Measurements from ENCODE around the gene IGF2BP2.

The IGF2BP2 gene

DNA sequence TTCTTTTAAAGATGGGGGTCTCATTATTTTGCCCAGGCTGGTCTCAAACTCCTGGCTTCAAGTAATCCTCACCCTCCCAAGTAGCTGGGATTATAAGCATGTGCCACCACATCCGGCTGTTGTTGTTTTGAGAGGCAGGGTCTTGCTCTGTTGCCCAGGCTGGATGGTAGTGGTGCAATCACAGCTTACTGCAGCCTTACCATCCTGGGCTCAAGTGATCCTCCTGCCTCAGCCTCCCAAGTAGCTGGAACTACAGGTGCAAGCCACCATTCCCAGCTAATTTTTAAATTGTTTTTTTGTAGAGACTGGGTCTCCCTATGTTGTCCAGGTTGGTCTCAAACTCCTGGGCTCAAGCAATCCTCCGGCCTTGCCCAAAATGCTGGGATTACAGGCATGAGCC, 133.2 kb downstream of the IGF2BP2 start:
- Histone ChIP-seq H3K27me3 (ENCODE audit: insufficient read depth, poor library complexity, severe bottlenecking) (peaks cover 6% of the 10 kb centered on the region), H3K27ac (replicated peaks) (no peak overlapping the region), H3K4me3 (replicated peaks; ENCODE audit: insufficient read depth, low read length) (no peak overlapping the region)
- TF ChIP-seq, protein P1, sequence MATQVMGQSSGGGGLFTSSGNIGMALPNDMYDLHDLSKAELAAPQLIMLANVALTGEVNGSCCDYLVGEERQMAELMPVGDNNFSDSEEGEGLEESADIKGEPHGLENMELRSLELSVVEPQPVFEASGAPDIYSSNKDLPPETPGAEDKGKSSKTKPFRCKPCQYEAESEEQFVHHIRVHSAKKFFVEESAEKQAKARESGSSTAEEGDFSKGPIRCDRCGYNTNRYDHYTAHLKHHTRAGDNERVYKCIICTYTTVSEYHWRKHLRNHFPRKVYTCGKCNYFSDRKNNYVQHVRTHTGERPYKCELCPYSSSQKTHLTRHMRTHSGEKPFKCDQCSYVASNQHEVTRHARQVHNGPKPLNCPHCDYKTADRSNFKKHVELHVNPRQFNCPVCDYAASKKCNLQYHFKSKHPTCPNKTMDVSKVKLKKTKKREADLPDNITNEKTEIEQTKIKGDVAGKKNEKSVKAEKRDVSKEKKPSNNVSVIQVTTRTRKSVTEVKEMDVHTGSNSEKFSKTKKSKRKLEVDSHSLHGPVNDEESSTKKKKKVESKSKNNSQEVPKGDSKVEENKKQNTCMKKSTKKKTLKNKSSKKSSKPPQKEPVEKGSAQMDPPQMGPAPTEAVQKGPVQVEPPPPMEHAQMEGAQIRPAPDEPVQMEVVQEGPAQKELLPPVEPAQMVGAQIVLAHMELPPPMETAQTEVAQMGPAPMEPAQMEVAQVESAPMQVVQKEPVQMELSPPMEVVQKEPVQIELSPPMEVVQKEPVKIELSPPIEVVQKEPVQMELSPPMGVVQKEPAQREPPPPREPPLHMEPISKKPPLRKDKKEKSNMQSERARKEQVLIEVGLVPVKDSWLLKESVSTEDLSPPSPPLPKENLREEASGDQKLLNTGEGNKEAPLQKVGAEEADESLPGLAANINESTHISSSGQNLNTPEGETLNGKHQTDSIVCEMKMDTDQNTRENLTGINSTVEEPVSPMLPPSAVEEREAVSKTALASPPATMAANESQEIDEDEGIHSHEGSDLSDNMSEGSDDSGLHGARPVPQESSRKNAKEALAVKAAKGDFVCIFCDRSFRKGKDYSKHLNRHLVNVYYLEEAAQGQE (IDR thresholded peaks at IDR 0.05; ENCODE audit: insufficient replicate concordance, low read depth): no peak
- TF ChIP-seq GABPA (IDR thresholded peaks at IDR 0.05; ENCODE audit: low read depth) (no peak), POLR2AphosphoS5 (IDR thresholded peaks at IDR 0.05; ENCODE audit: low read depth) (no peak), SPI1 (IDR thresholded peaks at IDR 0.05; ENCODE audit: borderline replicate concordance, low read depth) (no peak)
- TF ChIP-seq, protein P2, sequence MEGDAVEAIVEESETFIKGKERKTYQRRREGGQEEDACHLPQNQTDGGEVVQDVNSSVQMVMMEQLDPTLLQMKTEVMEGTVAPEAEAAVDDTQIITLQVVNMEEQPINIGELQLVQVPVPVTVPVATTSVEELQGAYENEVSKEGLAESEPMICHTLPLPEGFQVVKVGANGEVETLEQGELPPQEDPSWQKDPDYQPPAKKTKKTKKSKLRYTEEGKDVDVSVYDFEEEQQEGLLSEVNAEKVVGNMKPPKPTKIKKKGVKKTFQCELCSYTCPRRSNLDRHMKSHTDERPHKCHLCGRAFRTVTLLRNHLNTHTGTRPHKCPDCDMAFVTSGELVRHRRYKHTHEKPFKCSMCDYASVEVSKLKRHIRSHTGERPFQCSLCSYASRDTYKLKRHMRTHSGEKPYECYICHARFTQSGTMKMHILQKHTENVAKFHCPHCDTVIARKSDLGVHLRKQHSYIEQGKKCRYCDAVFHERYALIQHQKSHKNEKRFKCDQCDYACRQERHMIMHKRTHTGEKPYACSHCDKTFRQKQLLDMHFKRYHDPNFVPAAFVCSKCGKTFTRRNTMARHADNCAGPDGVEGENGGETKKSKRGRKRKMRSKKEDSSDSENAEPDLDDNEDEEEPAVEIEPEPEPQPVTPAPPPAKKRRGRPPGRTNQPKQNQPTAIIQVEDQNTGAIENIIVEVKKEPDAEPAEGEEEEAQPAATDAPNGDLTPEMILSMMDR (IDR thresholded peaks at IDR 0.05; ENCODE audit: insufficient read depth, low read length): no peak
- no peak for DNase-seq (ENCODE audit: low read depth in 1 of 2, low spot score in 1 of 2)

DNA sequence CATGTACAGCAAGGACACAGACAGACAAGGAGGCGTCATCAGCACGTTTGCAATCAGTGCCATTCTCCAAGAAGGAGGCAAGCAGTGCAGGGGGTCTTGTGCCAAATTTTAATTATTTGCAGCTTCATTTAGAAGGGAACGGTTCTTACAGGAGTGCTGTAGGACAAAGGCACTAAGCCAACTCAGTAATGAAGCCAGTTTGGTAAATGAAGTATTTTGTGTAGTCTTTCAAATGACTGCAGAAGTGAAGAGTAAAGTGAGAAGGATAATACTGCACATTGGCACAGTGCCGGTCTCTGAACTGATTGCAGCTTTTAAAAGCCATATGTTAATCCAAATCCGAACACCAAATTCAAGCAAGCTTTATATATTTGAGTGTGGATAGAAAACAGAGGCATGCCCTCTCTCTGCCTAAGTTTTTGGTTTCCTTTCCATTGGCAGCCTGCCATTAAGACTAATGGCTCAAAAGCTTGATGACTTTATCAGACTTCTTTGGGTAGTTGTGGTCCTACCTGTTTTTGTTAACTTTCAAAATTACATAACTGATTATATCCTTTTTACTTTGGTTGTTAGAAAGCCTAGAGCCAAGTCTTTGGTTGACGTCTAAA, 137.5 kb downstream of the IGF2BP2 start:
- Histone ChIP-seq H3K27me3 (ENCODE audit: insufficient read depth, poor library complexity, severe bottlenecking) (no peaks in the 10 kb centered on the region), H3K4me3 (replicated peaks; ENCODE audit: insufficient read depth, low read length) (no peak overlapping the region), H3K27ac (replicated peaks) (no peak overlapping the region)
- TF ChIP-seq SPI1 (IDR thresholded peaks at IDR 0.05; ENCODE audit: borderline replicate concordance, low read depth): no peak
- no peak for TF ChIP-seq GABPA (IDR thresholded peaks at IDR 0.05; ENCODE audit: low read depth)
- TF ChIP-seq POLR2AphosphoS5 (IDR thresholded peaks at IDR 0.05; ENCODE audit: low read depth): no peak
- TF ChIP-seq, protein P1 (IDR thresholded peaks at IDR 0.05; ENCODE audit: insufficient replicate concordance, low read depth): no peak
- TF ChIP-seq, protein P2 (IDR thresholded peaks at IDR 0.05; ENCODE audit: insufficient read depth, low read length): no peak
- DNase-seq (ENCODE audit: low read depth in 1 of 2, low spot score in 1 of 2): no peak

DNA sequence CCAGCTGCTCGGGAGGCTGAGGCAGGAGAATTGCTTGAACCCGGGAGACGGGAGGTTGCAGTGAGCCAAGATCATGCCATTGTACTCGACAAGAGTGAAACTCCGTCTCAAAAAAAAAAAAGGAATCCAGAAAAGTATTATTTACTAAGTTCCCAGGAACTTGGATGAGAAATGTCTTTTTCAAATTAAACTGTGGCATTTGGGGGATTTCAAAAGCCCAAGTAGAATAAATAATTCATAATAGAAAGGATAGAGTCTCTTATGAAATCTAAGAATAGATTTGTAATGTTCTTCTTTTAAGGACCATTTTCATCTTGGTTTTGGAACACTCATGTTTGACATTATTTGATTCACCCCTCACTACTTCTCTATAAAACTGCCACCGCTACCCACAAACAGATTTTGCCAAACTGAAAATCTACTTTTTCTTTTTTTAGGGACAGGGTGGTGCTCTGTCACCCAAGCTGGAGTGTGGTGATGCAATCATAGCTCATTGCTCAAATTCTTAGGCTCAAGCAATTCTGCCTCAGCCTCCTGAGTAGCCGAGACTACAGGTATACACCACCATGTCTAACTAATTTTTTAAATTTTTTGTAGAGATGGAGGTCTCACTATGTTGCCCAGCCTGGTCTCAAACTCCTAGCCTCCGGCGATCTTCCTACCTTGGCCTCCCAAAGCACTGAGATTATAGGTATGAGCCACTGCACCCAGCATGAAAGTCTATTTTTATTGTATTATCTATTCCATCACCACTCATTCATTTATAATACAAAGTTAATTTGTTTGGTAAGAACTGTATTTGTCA, 139.4 kb downstream of the IGF2BP2 start:
- no peak overlapping the region for H3K27ac ChIP-seq (replicated peaks)
- TF ChIP-seq GABPA (IDR thresholded peaks at IDR 0.05; ENCODE audit: low read depth): no peak
- TF ChIP-seq POLR2AphosphoS5 (IDR thresholded peaks at IDR 0.05; ENCODE audit: low read depth): no peak
- TF ChIP-seq, protein P2 (IDR thresholded peaks at IDR 0.05; ENCODE audit: insufficient read depth, low read length): no peak
- TF ChIP-seq SPI1 (IDR thresholded peaks at IDR 0.05; ENCODE audit: borderline replicate concordance, low read depth): no peak
- TF ChIP-seq, protein P1 (IDR thresholded peaks at IDR 0.05; ENCODE audit: insufficient replicate concordance, low read depth): no peak
- peak in 1 of 2 experiments; percentile 31 for DNase-seq (ENCODE audit: low read depth in 1 of 2, low spot score in 1 of 2)

More for the DNA sequence above, 139.4 kb downstream of the IGF2BP2 start:
- no peaks in the 10 kb centered on the region for H3K27me3 ChIP-seq (ENCODE audit: insufficient read depth, poor library complexity, severe bottlenecking)
- no peak overlapping the region for H3K4me3 ChIP-seq (replicated peaks; ENCODE audit: insufficient read depth, low read length)

All from HL-60 (cell line).